ENCODE results near the gene CUX1.

The CUX1 gene

GRCh38 chr7:102096706-102097427 is 279.4 kb downstream of the CUX1 start:
- no peak overlapping the region for H3K4me3 ChIP-seq (ENCODE audit: low read depth, low read length)
- DNase-seq (ENCODE audit: low read depth): no peak
- no peak for TF ChIP-seq CTCF (conservative IDR thresholded peaks at IDR 0.05; ENCODE audit: low read depth, low read length)

DNA sequence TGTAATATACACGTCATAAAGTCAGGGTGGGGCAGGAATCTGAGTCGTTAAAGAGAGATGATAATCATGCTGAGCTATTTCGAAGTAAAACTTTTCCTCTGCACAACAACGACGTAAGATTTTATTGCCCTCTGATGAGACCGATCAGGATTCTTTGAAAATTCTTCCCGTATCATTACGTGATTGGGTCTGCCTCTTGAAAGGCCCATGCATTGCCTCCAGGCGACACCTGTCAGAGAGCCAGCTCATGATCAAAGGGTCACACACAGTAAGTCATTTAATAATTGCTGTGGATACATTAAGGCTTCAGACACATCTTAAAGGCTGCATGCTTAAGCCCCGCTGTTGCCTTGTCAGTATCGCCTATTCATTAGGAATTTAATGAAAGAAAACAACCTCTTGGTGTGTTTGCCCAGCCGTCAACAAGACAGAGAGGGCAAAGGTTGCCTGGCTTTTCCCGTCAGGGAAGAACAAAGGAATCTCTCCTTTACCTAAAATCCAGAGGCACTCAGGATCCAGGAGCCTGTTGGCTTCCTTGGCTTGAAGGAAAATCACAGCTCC is 280.3 kb downstream of the CUX1 start:
- TF ChIP-seq CTCF (conservative IDR thresholded peaks at IDR 0.05; ENCODE audit: low read depth, low read length): no peak
- DNase-seq (ENCODE audit: low read depth): no peak
- H3K4me3 ChIP-seq (ENCODE audit: low read depth, low read length): no peak overlapping the region

DNA sequence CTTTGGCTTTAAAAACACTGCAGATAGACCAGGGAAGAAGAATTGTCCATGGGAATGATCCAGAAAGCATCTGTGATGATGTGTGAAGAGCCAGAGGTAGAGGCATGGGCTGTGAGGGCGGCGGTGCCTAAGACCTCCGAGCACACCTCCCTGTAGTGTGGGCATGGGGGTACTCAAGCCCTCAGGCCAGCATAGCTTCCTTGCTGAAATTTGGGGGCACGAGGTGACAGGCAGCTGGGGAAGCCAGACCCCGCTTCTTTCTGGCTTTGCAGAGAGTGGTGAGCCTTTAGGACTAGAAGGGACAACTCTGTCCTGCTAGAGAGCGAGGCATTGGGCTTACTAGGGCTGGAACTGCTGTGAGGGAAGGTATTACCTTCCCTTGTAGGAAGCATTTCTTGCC is 281.6 kb downstream of the CUX1 start:
- DNase-seq (ENCODE audit: low read depth): no peak
- no peak for TF ChIP-seq CTCF (conservative IDR thresholded peaks at IDR 0.05; ENCODE audit: low read depth, low read length)
- H3K4me3 ChIP-seq (ENCODE audit: low read depth, low read length): no peak overlapping the region

GRCh38 chr7:102099474-102099873 is 282.0 kb downstream of the CUX1 start:
- no peak for TF ChIP-seq CTCF (conservative IDR thresholded peaks at IDR 0.05; ENCODE audit: low read depth, low read length)
- no peak overlapping the region for H3K4me3 ChIP-seq (ENCODE audit: low read depth, low read length)
- no peak for DNase-seq (ENCODE audit: low read depth)

DNA sequence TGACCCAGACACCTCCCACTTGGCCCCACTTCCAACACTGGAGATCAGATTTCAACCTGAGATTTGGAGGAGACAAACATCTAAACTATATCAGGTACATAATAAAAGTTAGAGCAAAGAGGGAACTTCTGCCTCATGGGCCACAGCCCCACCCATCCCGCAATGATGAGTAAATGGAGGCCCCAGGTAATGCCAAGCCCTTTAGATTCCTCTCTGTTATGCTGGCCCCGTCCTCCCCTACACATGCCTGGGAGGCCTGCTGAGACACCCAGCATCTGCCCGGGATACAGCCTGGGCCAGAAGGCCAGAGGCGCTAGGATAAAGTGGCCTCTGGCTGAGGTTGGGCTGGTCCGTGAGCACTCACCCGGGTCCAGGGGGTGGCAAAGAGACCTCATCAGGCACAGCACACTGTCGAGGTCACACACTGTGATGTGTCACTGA is 283.7 kb downstream of the CUX1 start:
- no peak for DNase-seq (ENCODE audit: low read depth)
- no peak overlapping the region for H3K4me3 ChIP-seq (ENCODE audit: low read depth, low read length)
- no peak for TF ChIP-seq CTCF (conservative IDR thresholded peaks at IDR 0.05; ENCODE audit: low read depth, low read length)

- no peak for TF ChIP-seq CTCF (conservative IDR thresholded peaks at IDR 0.05; ENCODE audit: low read depth, low read length)
- no peak overlapping the region for H3K4me3 ChIP-seq (ENCODE audit: low read depth, low read length)
- DNase-seq (ENCODE audit: low read depth): no peak
These were observed 284.5 kb downstream of the CUX1 start for GRCh38 chr7:102101926-102102325.

- no peak for DNase-seq (ENCODE audit: low read depth)
- H3K4me3 ChIP-seq (ENCODE audit: low read depth, low read length): no peak overlapping the region
- TF ChIP-seq CTCF (conservative IDR thresholded peaks at IDR 0.05; ENCODE audit: low read depth, low read length): no peak
These were observed 285.6 kb downstream of the CUX1 start for GRCh38 chr7:102103027-102103372.
